ENCODE measurements around the gene NSD2. TPM values are rescaled to one million over a fixed set of nuclear protein-coding genes. Genes with fewer than 3 reads are reported as not detected.

NSD2 gene
- total and polyA plus RNA-seq, 2 donors (not counting 1 experiment from before 2014, with no cell fraction given): 14.2 to 64.8 TPM

DNA sequence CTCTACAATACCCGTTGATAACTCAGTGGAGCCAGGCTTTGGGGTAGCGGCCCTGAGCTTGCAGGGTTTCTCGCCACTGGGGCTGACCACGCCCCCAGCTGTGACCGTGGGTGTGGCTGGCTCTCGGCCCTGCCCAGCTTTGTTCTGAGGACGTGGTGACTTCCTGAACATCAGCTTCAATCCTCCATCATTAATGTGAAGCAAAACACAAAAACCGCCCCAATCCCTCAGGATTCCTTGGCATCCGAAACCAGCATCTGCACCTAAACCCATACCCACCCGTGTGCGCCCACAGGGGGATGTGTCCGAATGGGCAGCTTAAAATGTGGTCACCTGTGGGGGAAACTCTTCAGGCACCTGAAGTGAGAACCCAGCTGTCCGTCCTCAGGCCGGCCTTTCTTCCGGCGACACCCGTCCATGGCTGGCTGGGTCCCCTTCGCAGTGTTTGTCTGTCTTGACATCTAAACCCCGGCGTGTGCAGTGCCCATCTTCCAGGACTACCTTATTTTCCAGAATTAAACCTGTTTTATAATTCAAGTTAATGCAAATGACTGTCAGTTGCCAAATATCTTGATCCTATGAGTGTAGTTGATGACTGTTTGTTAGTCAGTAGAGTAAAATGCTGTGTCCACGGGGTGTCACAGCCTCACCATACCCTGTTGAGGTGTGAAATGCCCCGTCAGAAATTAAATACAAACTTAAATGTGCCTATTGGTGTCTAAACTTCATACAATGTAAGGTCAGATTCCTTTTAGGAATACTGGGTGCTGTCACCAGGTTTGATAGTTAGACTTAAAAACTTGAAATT lies 110.3 kb downstream of the NSD2 start:
- H3K9me3 ChIP-seq (ENCODE audit: control extremely low read depth in 1 of 3, control insufficient read depth in 2 of 3, insufficient read depth in 1 of 3, low read length in 2 of 3): no peaks in the 10 kb centered on the region
- WGBS (ENCODE audit: insufficient coverage): 98% methylated on average over 13 of the region's 22 CpGs
- H3K4me1 Mint-ChIP-seq: no peaks in the 10 kb centered on the region
- no peaks in the 10 kb centered on the region for H3K27me3 ChIP-seq (replicated peaks in 1 of 4; ENCODE audit: control extremely low read depth in 1 of 4, control insufficient read depth in 3 of 4, insufficient read depth in 4 of 4, low read length in 3 of 4)
- H3K27ac Mint-ChIP-seq: no peak overlapping the region
- DNase-seq (no peak), ATAC-seq (ENCODE audit: low read depth) (no peak)
- ChIA-PET CTCF (no interaction called here), POLR2A (no interaction called here)
- no peaks in the 10 kb centered on the region for H3K27me3 Mint-ChIP-seq
- H3K36me3 ChIP-seq (replicated peaks in 1 of 2; ENCODE audit: control extremely low read depth in 1 of 2, control insufficient read depth in 1 of 2, extremely low read depth in 1 of 2, insufficient read depth in 2 of 2, low read length in 1 of 2): peaks cover 3 to 80% of the 10 kb centered on the region in 2 experiments
- no peaks in the 10 kb centered on the region for H3K79me2 ChIP-seq (ENCODE audit: control insufficient read depth, insufficient read depth, low read length)
- H3K9me3 Mint-ChIP-seq (ENCODE audit: insufficient read depth): no peaks in the 10 kb centered on the region
- H3K4me1 ChIP-seq (ENCODE audit: control insufficient read depth in 2 of 2, insufficient read depth in 2 of 2, low read length in 2 of 2): no peaks in the 10 kb centered on the region
- TF ChIP-seq, protein P1, sequence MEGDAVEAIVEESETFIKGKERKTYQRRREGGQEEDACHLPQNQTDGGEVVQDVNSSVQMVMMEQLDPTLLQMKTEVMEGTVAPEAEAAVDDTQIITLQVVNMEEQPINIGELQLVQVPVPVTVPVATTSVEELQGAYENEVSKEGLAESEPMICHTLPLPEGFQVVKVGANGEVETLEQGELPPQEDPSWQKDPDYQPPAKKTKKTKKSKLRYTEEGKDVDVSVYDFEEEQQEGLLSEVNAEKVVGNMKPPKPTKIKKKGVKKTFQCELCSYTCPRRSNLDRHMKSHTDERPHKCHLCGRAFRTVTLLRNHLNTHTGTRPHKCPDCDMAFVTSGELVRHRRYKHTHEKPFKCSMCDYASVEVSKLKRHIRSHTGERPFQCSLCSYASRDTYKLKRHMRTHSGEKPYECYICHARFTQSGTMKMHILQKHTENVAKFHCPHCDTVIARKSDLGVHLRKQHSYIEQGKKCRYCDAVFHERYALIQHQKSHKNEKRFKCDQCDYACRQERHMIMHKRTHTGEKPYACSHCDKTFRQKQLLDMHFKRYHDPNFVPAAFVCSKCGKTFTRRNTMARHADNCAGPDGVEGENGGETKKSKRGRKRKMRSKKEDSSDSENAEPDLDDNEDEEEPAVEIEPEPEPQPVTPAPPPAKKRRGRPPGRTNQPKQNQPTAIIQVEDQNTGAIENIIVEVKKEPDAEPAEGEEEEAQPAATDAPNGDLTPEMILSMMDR (IDR thresholded peaks at IDR 0.05): no peak
- TF ChIP-seq EZH2 (IDR thresholded peaks at IDR 0.05; ENCODE audit: borderline replicate concordance, insufficient read depth, low read depth, low read length, poor library complexity, severe bottlenecking): no peak
- H3K4me3 ChIP-seq (ENCODE audit: control extremely low read depth in 1 of 5, extremely low read depth in 1 of 5, insufficient read depth in 1 of 5, low read depth in 2 of 5, low read length in 4 of 5): no peak overlapping the region
- H3K4me2 ChIP-seq (replicated peaks; ENCODE audit: low read depth, low read length, poor library complexity, severe bottlenecking): no peak overlapping the region
- no peaks in the 10 kb centered on the region for H4K20me1 ChIP-seq (ENCODE audit: control insufficient read depth, insufficient read depth, low read length, poor library complexity, severe bottlenecking)
- no peak overlapping the region for H2AFZ ChIP-seq (ENCODE audit: insufficient read depth, low read depth, low read length, poor library complexity, severe bottlenecking)
- H3K9ac ChIP-seq (ENCODE audit: low read length): no peak overlapping the region
- no peak overlapping the region for H3K4me3 Mint-ChIP-seq
- no peak overlapping the region for H3K27ac ChIP-seq (ENCODE audit: low read length in 2 of 2)
- intact Hi-C loops (cut with micrococcal nuclease): no loop called here
